ENCODE results near the gene ZFYVE1.

DNA sequence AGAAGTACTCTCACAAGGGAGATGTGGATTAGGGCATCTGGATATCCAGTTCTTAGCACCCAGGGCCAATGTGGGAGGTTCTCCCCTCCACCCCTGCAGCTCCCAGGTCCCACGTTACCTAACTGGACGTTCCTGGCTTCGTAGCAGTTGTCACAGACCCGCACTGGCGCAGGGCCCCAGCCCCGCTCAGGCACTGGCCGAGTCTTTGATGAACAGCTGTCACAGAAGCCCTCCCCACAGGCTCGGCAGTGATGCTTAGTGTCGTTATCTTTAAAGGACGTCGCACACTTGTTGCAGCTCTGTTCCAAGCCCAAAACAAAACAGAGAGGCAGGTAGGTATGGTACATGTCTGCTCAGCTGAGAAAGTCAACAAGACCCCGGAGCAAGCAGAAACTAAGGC is 52.2 kb downstream of the ZFYVE1 start:
- TF ChIP-seq FOXK2 (IDR thresholded peaks at IDR 0.05): no peak
- no peak for TF ChIP-seq BHLHE40 (IDR thresholded peaks at IDR 0.05; ENCODE audit: borderline replicate concordance)

Data from HEK293T (cell line).